Smooth muscle cell of bladder (primary cell): Measurements from ENCODE around the gene NUP50. TPM values are rescaled to one million over a fixed set of nuclear protein-coding genes. Genes with fewer than 3 reads are reported as not detected.

Experiments
- total RNA-seq: library from RNA; depleted of rRNA; stranded (reverse); fragments of >200 nt; gene quantifications from 2 replicates; pipeline ENCODE4 v1.2.3, GENCODE V29; 2014

The NUP50 gene
- 29.1 and 34.3 TPM in 2 replicates for total RNA-seq

GRCh38 chr22:45163451-45164269 lies at the start of gene NUP50:
TSS of gene NUP50 (plus strand) at chr22:45163925. CDS start at chr22:45168178, 4,253 bp downstream.

Other genes with a start within 250 kb of the NUP50 start
- gene PHF21B, start 153.9 kb upstream of the NUP50 start, total RNA-seq, result not detected in 2 replicates
- gene KIAA0930, start 77.0 kb downstream of the NUP50 start, total RNA-seq, result 65.3 and 67.9 TPM in 2 replicates
- not detected in 2 replicates for gene UPK3A, start 121.0 kb downstream of the NUP50 start, total RNA-seq
- gene FAM118A, start 146.0 kb downstream of the NUP50 start, total RNA-seq, result 17.0 and 46.1 TPM in 2 replicates
- not detected in 2 replicates for gene SMC1B, start 249.7 kb downstream of the NUP50 start, total RNA-seq
- 0.09 TPM in 1 of 2 replicates, not detected in the other for gene RIBC2, start 249.8 kb downstream of the NUP50 start, total RNA-seq